Muscle layer of duodenum (tissue), 2 donors: ENCODE results near the gene MBNL3.

Experiments used
- H3K27ac ChIP-seq: one replicate; pipeline ENCODE4 v1.7.0; 2013; ENCODE audit warnings: mild to moderate bottlenecking, low read length
- H3K27me3 ChIP-seq: one replicate; pipeline ENCODE4 v1.7.0; 2013; ENCODE audit warnings: low read depth, mild to moderate bottlenecking, control low read depth, low read length
- H3K36me3 ChIP-seq, 2 donors: one replicate each; pipeline ENCODE4 v1.7.0; 2013; ENCODE audit warnings: low read length in 2 of 2, control low read depth in 1 of 2, mild to moderate bottlenecking in 1 of 2; ENCODE audit not compliant: insufficient read depth in 2 of 2, control insufficient read depth in 1 of 2
- H3K4me1 ChIP-seq, 2 donors: one replicate each; pipeline ENCODE4 v1.7.0; 2013; ENCODE audit warnings: low read length in 2 of 2, mild to moderate bottlenecking in 2 of 2, control low read depth in 1 of 2, moderate library complexity in 1 of 2; ENCODE audit not compliant: insufficient read depth in 2 of 2, control insufficient read depth in 1 of 2
- H3K4me3 ChIP-seq, 2 donors: one replicate each; pipeline ENCODE4 v1.7.0; 2013; ENCODE audit warnings: low read length in 2 of 2, low read depth in 1 of 2, mild to moderate bottlenecking in 1 of 2
- H3K9me3 ChIP-seq, 2 donors: one replicate each; pipeline ENCODE4 v1.7.0; 2013; ENCODE audit warnings: low read length in 2 of 2, control low read depth in 1 of 2, mild to moderate bottlenecking in 1 of 2; ENCODE audit not compliant: control insufficient read depth in 1 of 2
- donor health status: healthy.

Gene MBNL3

GRCh38 chrX:132413459-132413858, 75.4 kb downstream of the MBNL3 start:
- no peak overlapping the region for H3K4me3 ChIP-seq
- no peaks in the 10 kb centered on the region for H3K9me3 ChIP-seq
- H3K4me1 ChIP-seq = no peaks in the 10 kb centered on the region
- H3K27ac ChIP-seq = no peak overlapping the region
- no peaks in the 10 kb centered on the region for H3K27me3 ChIP-seq
- no peaks in the 10 kb centered on the region for H3K36me3 ChIP-seq

- Histone ChIP-seq H3K4me1 (no peaks in the 10 kb centered on the region), H3K4me3 (no peak overlapping the region), H3K27me3 (no peaks in the 10 kb centered on the region), H3K9me3 (no peaks in the 10 kb centered on the region), H3K27ac (no peak overlapping the region), H3K36me3 (no peaks in the 10 kb centered on the region)
Observed at GRCh38 chrX:132412208-132412607, 76.6 kb downstream of the MBNL3 start.

GRCh38 chrX:132411310-132411977, 77.4 kb downstream of the MBNL3 start:
- H3K4me1 ChIP-seq = no peaks in the 10 kb centered on the region
- H3K36me3 ChIP-seq = no peaks in the 10 kb centered on the region
- H3K4me3 ChIP-seq = no peak overlapping the region
- no peak overlapping the region for H3K27ac ChIP-seq
- H3K27me3 ChIP-seq = no peaks in the 10 kb centered on the region
- no peaks in the 10 kb centered on the region for H3K9me3 ChIP-seq

- Histone ChIP-seq H3K27ac (no peak overlapping the region), H3K27me3 (no peaks in the 10 kb centered on the region), H3K36me3 (no peaks in the 10 kb centered on the region), H3K4me3 (no peak overlapping the region), H3K4me1 (no peaks in the 10 kb centered on the region), H3K9me3 (no peaks in the 10 kb centered on the region)
Observed at GRCh38 chrX:132409780-132410556, 78.9 kb downstream of the MBNL3 start.

GRCh38 chrX:132407691-132408090, 81.1 kb downstream of the MBNL3 start:
- no peaks in the 10 kb centered on the region for H3K9me3 ChIP-seq
- H3K36me3 ChIP-seq = no peaks in the 10 kb centered on the region
- H3K4me3 ChIP-seq = no peak overlapping the region
- H3K4me1 ChIP-seq = no peaks in the 10 kb centered on the region
- H3K27me3 ChIP-seq = no peaks in the 10 kb centered on the region
- H3K27ac ChIP-seq = no peak overlapping the region

- Histone ChIP-seq H3K9me3 (no peaks in the 10 kb centered on the region), H3K4me1 (no peaks in the 10 kb centered on the region), H3K27me3 (no peaks in the 10 kb centered on the region), H3K36me3 (no peaks in the 10 kb centered on the region), H3K4me3 (no peak overlapping the region), H3K27ac (no peak overlapping the region)
Observed at GRCh38 chrX:132406106-132406505, 82.7 kb downstream of the MBNL3 start.

GRCh38 chrX:132404266-132404665, 84.6 kb downstream of the MBNL3 start:
- no peaks in the 10 kb centered on the region for H3K36me3 ChIP-seq
- no peaks in the 10 kb centered on the region for H3K27me3 ChIP-seq
- H3K9me3 ChIP-seq = no peaks in the 10 kb centered on the region
- no peak overlapping the region for H3K27ac ChIP-seq
- H3K4me1 ChIP-seq = no peaks in the 10 kb centered on the region
- no peak overlapping the region for H3K4me3 ChIP-seq

GRCh38 chrX:132401935-132402334, 86.9 kb downstream of the MBNL3 start:
- Histone ChIP-seq H3K4me3 (no peak overlapping the region), H3K36me3 (no peaks in the 10 kb centered on the region), H3K4me1 (no peaks in the 10 kb centered on the region), H3K9me3 (no peaks in the 10 kb centered on the region), H3K27ac (no peak overlapping the region), H3K27me3 (no peaks in the 10 kb centered on the region)

GRCh38 chrX:132400706-132401105, 88.1 kb downstream of the MBNL3 start:
- Histone ChIP-seq H3K4me3 (no peak overlapping the region), H3K27me3 (no peaks in the 10 kb centered on the region), H3K4me1 (no peaks in the 10 kb centered on the region), H3K27ac (no peak overlapping the region), H3K9me3 (no peaks in the 10 kb centered on the region), H3K36me3 (no peaks in the 10 kb centered on the region)

- H3K36me3 ChIP-seq = no peaks in the 10 kb centered on the region
- H3K27me3 ChIP-seq = no peaks in the 10 kb centered on the region
- H3K4me3 ChIP-seq = no peak overlapping the region
- no peaks in the 10 kb centered on the region for H3K9me3 ChIP-seq
- H3K4me1 ChIP-seq = no peaks in the 10 kb centered on the region
- H3K27ac ChIP-seq = no peak overlapping the region
Observed at GRCh38 chrX:132395645-132396044, 93.2 kb downstream of the MBNL3 start.

GRCh38 chrX:132395026-132395425, 93.8 kb downstream of the MBNL3 start:
- H3K27me3 ChIP-seq = no peaks in the 10 kb centered on the region
- H3K4me3 ChIP-seq = no peak overlapping the region
- H3K9me3 ChIP-seq = no peaks in the 10 kb centered on the region
- no peaks in the 10 kb centered on the region for H3K4me1 ChIP-seq
- no peaks in the 10 kb centered on the region for H3K36me3 ChIP-seq
- H3K27ac ChIP-seq = no peak overlapping the region

GRCh38 chrX:132394591-132394990, 94.2 kb downstream of the MBNL3 start:
- no peaks in the 10 kb centered on the region for H3K4me1 ChIP-seq
- no peaks in the 10 kb centered on the region for H3K9me3 ChIP-seq
- H3K4me3 ChIP-seq = no peak overlapping the region

More at GRCh38 chrX:132394591-132394990, 94.2 kb downstream of the MBNL3 start:
- Histone ChIP-seq H3K27ac (no peak overlapping the region), H3K27me3 (no peaks in the 10 kb centered on the region), H3K36me3 (no peaks in the 10 kb centered on the region)
